Activated T-cell treated with anti-CD3 and anti-CD28 coated beads for 24 hours (primary cell): Measurements from ENCODE around the gene CCDC124.

Source experiments
- DNase-seq: peaks from one replicate; pipeline ENCODE4 v3.0.0-alpha.2; 2020; ENCODE audit warnings: low read depth

Gene CCDC124

DNA sequence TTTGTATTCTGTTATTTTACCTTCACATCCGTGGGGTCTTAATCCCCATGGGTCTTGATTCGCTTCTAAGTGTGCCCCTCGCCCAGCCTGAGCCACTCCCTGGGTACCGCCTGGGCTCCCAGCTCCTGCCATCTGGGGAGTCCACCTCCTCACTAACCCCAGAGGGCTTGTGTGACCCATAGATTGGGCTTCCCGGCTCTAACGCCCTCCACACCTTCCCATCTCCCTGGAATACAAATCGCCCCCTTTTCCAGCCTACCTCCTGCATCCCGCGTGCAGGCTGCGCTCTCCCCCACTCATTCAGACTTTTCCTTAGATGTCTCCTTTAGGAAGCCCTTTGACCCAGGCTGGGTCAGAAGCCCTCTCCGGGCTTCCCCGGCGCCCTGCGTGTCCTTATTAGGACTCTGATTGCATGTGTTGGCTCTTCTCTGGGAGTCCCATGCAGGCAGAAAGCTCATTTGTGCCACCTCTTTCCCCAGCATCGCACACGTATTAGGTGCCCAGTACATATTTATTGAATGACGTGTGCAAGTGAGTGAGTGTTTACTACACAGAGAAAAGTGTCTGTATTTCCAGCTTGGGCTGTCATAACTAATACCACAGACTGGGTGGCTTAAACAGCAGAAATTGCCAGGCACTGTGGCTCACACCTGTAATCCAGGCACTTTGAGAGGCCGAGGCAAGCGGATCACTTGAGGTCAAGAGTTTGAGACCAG, 757 bp downstream of the CCDC124 start:
- DNase-seq = no peak

- DNase-seq = no peak
Measured at GRCh38 chr19:17936379-17936778, 3.6 kb downstream of the CCDC124 start.

DNA sequence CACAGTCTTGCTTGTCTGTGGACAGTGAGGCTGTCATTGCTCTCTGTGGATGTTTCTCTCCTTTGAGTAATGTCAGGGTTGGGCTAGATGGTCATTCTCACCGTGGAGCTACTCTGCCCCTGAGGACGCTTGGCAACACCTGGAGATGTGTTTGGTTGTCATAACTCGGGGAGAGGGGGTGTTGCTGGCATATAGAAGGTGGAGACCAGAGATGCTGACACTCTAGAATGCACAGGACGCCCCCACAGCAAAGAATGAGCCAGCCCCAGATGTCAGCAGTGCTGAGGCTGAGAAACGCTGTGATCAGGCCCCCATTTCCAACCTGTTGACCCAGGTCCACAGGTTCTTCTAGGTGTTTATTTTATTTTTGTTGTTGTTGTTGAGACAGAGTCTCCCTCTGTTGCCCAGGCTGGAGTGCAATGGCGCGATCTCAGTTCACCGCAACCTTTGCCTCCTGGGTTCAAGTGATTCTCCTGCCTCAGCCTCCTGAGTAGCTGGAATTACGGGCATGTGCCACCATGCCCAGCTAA, 4.6 kb downstream of the CCDC124 start:
- no peak for DNase-seq

DNA sequence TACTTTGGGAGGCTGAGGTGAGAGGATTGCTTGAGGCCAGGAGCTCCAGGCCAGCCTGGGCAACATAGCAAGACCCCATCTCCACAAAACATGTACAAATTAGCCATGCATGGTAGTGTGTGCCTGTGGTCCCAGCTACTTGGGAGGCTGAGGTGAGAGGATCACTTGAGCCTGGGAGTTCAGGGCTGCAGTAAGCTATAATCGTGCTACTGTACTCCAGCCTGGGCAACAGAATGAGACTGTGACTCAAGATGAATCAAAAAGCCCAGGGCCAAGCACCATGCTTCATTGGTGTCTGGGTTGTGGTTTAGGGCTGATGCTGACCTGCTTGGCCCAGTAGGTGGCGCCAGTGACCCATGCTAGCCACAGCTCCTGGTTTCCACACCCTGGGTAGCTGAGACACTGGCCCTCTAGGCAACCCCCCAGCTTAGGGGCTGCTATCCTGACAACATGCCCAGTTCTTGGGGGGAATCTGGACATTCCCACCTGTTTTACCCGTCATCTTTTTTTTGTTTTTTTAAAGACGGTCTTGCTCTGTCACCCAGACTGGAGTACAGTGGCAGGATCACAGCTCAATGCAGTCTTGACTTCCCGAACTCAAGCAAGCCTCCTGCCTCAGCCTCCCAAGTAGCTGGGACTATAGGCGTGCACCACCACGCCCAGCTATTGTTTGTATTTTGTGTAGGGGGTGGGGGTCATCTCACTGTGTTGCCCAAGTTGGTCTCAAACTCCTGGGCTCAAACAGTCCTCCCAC, 5.5 kb downstream of the CCDC124 start:
- peak; percentile 73 for DNase-seq

- no peak for DNase-seq
Measured at GRCh38 chr19:17942181-17942580, 9.4 kb downstream of the CCDC124 start.

DNA sequence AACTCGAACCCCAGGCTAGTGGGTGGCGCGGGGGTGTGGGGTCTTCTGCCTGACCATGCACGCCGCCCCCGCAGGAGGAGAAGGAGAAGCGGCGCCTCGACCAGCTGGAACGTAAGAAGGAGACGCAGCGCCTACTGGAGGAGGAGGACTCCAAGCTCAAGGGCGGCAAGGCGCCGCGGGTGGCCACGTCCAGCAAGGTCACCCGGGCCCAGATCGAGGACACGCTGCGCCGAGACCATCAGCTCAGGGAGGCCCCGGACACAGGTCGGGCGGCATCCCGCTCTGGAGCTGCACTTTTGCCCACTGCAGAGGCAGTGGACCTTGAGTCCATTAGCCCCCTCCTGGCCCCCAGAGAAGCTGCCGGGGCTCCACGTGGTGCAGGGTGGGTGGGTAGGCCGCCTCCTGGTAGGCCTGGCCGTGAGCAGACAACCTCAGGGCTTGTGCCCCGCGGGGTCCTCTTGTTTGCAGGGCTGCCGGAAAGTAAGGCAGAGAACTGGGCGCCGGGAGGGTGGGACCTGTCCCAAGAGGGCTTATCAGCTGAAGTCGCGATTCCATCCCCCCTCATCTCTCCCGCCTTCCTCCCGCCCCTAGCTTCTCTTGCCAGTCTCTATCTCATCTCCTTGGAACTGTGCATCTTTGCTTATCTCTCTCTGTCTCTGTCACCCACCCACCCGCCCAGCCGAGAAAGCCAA, 9.9 kb downstream of the CCDC124 start:
- no peak for DNase-seq

DNA sequence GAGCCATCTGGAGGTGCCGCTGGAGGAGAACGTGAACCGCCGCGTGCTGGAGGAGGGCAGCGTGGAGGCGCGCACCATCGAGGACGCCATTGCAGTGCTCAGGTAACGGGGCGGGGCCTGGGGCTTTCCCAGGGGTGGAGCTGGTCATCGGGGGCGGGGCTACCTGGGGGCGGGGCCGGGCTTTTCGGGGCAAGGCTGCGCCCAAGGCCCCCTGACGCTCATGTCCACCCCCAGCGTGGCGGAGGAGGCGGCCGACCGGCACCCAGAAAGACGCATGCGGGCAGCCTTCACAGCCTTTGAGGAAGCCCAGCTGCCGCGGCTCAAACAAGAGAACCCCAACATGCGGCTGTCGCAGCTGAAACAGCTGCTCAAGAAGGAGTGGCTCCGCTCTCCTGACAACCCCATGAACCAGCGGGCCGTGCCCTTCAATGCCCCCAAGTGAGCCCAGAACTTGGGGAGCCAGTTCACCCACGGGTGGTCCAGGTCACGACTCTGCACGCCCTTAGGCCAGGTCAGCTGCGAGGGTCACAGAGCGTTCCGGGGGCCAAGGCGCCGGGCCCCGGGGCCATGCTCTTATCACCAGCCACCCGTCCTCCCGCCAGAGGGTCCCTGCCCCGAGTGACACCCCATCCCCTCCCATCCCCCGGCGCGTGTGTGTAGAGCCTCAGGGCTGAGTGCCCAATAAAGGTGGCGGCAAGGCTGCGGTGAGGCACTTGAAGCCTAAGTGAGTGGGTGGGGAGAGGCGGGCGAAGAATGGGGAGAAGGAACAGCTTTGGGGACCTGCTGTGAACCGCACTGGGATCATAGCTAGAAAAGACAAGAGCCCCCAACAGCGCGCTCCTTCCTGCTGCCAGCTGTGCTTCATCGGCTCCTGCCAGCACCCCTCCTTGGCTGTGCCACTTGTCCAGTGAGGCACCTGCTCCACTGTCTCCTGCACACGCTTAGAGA, 10.7 kb downstream of the CCDC124 start:
- DNase-seq = no peak

DNA sequence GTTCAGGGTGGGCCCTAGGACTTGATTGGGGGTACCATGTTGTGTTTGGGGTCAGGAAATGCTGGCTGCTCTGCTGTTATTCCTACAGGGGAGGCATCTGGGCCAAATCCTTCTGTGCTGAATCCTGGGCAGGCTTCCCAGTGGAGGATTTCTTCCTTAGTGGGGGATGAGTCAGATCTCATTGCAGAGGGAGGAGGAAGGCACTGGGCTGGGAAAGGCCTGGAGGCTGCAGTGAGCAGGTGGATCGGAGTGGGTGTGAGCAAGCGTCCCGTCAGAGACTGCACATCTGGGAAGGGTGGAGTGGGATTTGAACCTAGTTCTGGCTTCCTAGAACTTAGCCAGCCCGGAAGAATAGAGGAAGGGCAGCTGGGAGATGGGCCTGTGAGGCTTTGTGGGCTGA, 11.5 kb downstream of the CCDC124 start:
- no peak for DNase-seq

- no peak for DNase-seq
Measured at GRCh38 chr19:17946965-17947784, 14.4 kb downstream of the CCDC124 start.

- DNase-seq = peak; percentile 94
Measured at GRCh38 chr19:17947815-17948513, 15.1 kb downstream of the CCDC124 start.

DNA sequence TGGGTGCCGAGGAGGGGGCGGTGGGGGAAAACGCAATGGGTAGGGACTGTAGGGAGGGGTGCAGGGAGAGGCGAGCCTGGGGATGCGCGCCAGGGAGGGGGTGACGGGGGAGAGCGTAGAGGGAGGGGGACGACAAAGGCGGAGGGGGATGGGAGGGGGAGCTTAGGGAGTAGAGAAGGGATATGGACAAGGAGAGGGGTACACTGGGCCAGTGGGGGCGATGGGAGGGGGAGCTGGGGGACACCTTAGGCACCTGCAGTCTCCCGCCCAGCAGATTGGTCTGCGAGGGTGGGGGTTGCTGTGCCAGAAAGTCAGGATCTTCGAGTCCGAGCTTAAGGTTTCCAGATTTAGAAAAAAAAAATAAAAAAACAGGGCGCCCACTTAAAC, 15.7 kb downstream of the CCDC124 start:
- no peak for DNase-seq

DNA sequence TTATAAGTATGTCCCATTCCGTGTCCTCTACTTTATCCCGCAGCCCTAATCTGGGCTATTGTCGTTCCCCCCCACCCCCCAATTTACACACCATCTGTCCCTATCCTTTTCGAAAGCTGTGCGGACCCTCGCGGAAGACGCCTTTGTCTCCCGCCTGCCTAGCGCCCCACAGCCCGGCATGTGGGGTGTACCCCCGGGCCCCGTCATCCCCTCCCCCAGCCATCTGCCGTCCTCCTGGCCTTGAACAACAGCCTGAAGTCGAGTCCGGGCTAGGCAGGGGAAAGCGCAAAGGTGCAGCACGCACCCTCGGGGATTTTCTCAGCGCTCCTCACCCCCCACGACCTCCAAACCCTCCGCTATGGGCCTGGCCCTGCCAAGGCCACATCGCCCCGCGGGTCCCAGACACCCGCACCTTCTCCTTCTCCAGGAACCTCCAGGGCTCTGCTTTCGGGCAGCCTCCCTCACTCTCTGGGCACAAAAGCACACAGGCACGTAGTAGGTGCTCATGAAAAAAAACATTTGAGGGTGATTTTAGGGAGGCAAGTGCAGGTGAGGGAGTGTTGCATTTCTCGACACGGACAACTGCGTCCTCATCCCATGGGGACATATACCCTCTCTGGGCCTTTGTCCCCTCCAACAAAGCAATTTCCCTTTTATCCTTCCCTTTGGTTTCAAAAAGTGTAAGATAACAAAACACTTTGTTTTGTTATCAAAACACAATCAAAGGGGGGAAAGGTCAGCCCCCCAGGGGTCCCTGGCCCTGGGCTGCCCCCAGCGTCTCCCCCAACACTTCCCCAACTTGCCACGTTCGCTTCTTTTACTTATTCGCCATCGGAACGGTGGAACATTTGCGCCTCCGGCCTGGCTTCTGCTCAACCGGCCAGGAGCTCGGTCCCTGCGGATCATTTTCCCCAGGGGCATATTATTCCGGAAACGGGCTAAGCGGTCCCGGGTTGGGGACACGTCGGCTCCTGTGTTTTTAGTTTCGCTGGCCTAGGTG, 16.4 kb downstream of the CCDC124 start:
- no peak for DNase-seq

- DNase-seq = no peak
Measured at GRCh38 chr19:17949956-17950309, 17.1 kb downstream of the CCDC124 start.

- peak; percentile 17 for DNase-seq
Measured at GRCh38 chr19:17950310-17951156, 17.7 kb downstream of the CCDC124 start.

DNA sequence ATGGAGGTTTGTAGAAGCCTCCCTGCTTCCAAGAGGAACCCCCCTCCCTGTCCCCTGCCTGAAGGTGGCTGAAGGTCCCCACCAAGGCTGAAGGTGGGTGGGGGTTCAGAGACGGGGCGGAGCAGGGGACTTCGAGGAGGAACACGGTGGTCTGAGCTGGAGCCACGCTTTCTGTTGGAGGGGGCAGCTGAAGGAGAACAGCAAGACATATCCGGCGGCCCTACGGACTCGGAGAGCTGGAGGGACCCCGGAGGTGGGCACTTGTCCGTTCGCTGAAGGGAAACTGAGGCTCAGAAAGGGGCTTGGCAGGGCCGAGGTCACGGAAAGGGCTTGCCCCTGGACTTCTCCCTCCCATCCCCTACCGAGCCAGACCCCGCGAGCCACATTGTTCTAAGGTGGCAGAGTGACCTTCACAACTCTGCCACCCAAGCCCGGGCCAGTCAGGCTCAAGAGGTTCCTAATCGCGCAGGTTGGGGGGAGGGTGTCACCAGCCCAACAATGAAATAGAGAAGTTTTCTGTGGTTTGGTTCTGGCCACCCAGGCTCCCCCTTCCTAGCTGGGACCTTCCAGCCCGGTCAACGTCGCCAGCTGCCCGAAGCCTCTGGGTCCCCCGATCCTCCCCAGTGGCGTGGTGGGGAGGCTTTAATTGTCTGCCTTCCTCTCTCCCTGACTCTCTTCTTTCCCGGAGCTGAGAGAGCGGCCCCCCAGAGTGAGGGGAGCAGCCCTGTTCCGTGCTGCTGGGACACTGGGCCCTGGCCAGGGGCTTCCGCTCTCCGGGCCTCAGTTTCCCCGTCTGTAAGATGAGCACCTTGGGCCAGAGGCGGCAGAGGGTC, 18.6 kb downstream of the CCDC124 start:
- DNase-seq = no peak

DNA sequence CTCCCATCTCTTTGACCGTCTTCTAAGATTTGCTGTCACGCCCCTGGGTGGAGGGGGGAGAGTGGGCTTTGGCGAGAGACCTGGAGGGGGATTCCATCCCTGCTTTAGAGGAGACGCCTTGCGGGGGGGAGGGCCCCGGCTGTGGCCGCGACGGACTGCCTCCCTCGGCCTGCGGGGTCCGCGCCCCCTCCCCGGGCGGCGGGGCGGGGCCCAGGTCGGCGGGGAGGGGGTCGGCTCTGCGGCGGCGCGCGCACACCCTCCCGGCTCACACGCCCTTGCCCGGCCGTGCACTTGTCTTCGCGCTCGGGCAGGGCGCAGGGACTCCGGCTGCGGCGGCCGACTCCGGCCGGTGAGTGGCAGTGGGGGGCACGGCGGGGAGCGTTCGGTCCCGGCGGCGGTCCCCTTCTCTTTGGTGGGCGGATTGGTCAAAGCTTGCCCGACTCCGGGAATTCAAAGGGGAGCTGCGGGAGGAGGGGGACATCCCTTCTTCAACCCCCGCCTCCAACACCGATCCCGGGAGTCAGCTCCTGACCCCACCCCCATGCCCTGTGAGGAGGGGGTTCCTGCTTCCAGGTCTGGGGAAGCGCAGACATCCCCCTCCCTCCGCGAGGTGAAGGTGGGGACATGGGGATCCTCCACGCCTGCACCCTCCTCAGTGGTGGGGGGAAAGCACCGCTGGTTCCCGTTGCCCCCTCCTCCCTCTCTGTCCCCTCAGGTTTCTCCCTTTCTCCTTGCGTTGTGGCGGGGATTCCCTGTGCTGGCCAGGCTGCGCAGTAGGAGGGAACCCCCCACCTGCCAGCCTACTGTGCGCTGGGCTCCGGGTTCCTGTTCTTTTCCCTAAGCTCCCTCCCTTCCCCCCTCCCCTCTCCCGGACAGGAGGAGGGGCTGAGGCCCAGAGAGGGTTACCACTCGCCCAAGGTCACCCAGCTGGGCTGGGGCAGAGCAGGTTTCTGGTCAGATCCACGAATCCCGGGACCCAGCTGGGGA, 19.5 kb downstream of the CCDC124 start:
- no peak for DNase-seq
